GM23338 (cell line): ENCODE data around the gene A3GALT2. TPM values are rescaled to one million over a fixed set of nuclear protein-coding genes. Genes with fewer than 3 reads are reported as not detected.

Source experiments
- ATAC-seq: fragments of 200-7000 bp; cut with Tn5 transposase; 3 replicates; pipeline ENCODE4 v1.9.1; 2020
- DNase-seq: peaks from one replicate; pipeline ENCODE4 v3.0.0-alpha.2; 2015; ENCODE audit warnings: low spot score
- H2AFZ ChIP-seq: fragments of 200-600 bp; sonication (generic); 2 replicates; pipeline ENCODE4 v1.8.0; 2016; ENCODE audit warnings: antibody characterized with exemption, mild to moderate bottlenecking, moderate library complexity
- H3F3A ChIP-seq: fragments of 200-600 bp; sonication (generic); replicated peaks from 2 replicates; pipeline ENCODE4 v1.8.0; 2017; ENCODE audit warnings: antibody characterized with exemption, mixed run types, low read depth
- H3K27ac ChIP-seq: fragments of 200-600 bp; sonication (generic); 2 replicates; pipeline ENCODE4 v1.6.1; 2016; ENCODE audit warnings: low read depth
- H3K27me3 ChIP-seq: fragments of 200-600 bp; sonication (generic); 2 replicates; pipeline ENCODE4 v1.8.0; 2016; ENCODE audit warnings: mild to moderate bottlenecking, mixed run types, moderate library complexity; ENCODE audit not compliant: insufficient read depth
- H3K36me3 ChIP-seq: fragments of 200-600 bp; sonication (generic); 2 replicates; pipeline ENCODE4 v1.8.0; 2016; ENCODE audit warnings: mild to moderate bottlenecking; ENCODE audit not compliant: insufficient read depth
- H3K4me1 ChIP-seq: fragments of 200-600 bp; sonication (generic); 2 replicates; pipeline ENCODE4 v1.8.0; 2016; ENCODE audit warnings: mild to moderate bottlenecking, moderate library complexity; ENCODE audit not compliant: insufficient read depth
- H3K4me2 ChIP-seq: fragments of 200-600 bp; sonication (generic); 2 replicates; pipeline ENCODE4 v1.7.1; 2017; ENCODE audit warnings: mixed run types
- H3K4me3 ChIP-seq: fragments of 200-600 bp; sonication (generic); 2 replicates; pipeline ENCODE4 v1.6.1; 2016; ENCODE audit warnings: mixed run types
- H3K79me2 ChIP-seq: fragments of 200-600 bp; sonication (generic); replicated peaks from 2 replicates; pipeline ENCODE4 v1.8.0; 2017; ENCODE audit warnings: mild to moderate bottlenecking; ENCODE audit not compliant: insufficient read depth
- H3K9me2 ChIP-seq: fragments of 200-600 bp; sonication (generic); 2 replicates; pipeline ENCODE4 v1.8.0; 2017; ENCODE audit not compliant: insufficient read depth
- H4K20me1 ChIP-seq: fragments of 200-600 bp; sonication (generic); replicated peaks from 2 replicates; pipeline ENCODE4 v1.8.0; 2017; ENCODE audit warnings: mild to moderate bottlenecking; ENCODE audit not compliant: insufficient read depth
- H3K27ac Mint-ChIP-seq: 2 replicates; pipeline ENCODE4 v1.8.0; 2020; ENCODE audit warnings: inconsistent platforms, mild to moderate bottlenecking, moderate library complexity, mixed read lengths
- H3K27me3 Mint-ChIP-seq: 3 replicates; pipeline ENCODE4 v1.8.0; 2022; ENCODE audit warnings: low read depth, mild to moderate bottlenecking, moderate library complexity, mixed read lengths, inconsistent platforms; ENCODE audit not compliant: insufficient read depth, poor library complexity
- H3K36me3 Mint-ChIP-seq: 3 replicates; pipeline ENCODE4 v1.8.0; 2021; ENCODE audit warnings: low read depth, mild to moderate bottlenecking, inconsistent platforms, moderate library complexity, mixed read lengths
- H3K4me1 Mint-ChIP-seq: 3 replicates; pipeline ENCODE4 v1.8.0; 2020; ENCODE audit warnings: mild to moderate bottlenecking, inconsistent platforms, mixed read lengths
- H3K4me3 Mint-ChIP-seq: 3 replicates; pipeline ENCODE4 v1.8.0; 2021; ENCODE audit warnings: moderate library complexity, mild to moderate bottlenecking, inconsistent platforms, mixed read lengths
- H3K9me3 Mint-ChIP-seq: 3 replicates; pipeline ENCODE4 v1.8.0; 2020; ENCODE audit warnings: moderate library complexity, mild to moderate bottlenecking, inconsistent platforms, mixed read lengths
- CREB1 ChIP-seq: fragments of 250-450 bp; sonication (Bioruptor Pico); IDR thresholded peaks from 2 replicates; pipeline ENCODE4 v1.5.0; 2020; ENCODE audit warnings: low read depth, mild to moderate bottlenecking, moderate library complexity
- ETS1 ChIP-seq: IDR thresholded peaks from 2 replicates; pipeline ENCODE4 v1.6.1; 2016; ENCODE audit warnings: antibody characterized with exemption
- EZH2 ChIP-seq: fragments of 200-600 bp; sonication (generic); IDR thresholded peaks from one replicate; pipeline ENCODE4 v1.8.0; 2017; ENCODE audit warnings: antibody characterized with exemption, mild to moderate bottlenecking, low read depth; ENCODE audit not compliant: unreplicated experiment
- EZH2phosphoT487 ChIP-seq: fragments of 200-600 bp; sonication (generic); IDR thresholded peaks from one replicate; pipeline ENCODE4 v1.8.1; 2018; ENCODE audit warnings: antibody characterized with exemption; ENCODE audit not compliant: unreplicated experiment
- NANOG ChIP-seq: IDR thresholded peaks from 2 replicates; pipeline ENCODE4 v1.6.1; 2016; ENCODE audit warnings: antibody characterized with exemption, borderline replicate concordance
- POLR2AphosphoS5 ChIP-seq: IDR thresholded peaks from 2 replicates; pipeline ENCODE4 v1.6.1; 2016; ENCODE audit warnings: antibody characterized with exemption, low read depth
- ZNF114 ChIP-seq: fragments of 250-450 bp; sonication (Bioruptor Pico); IDR thresholded peaks from 2 replicates; pipeline ENCODE4 v1.5.0; 2020; ENCODE audit warnings: mild to moderate bottlenecking, moderate library complexity
- polyA plus RNA-seq: library from polyadenylated mRNA; unstranded; fragments of >200 nt; fragmentation: Nextera tagmentation; extraction: Ambion mirVana; gene quantifications from 2 replicates; pipeline ENCODE4 v1.2.1, GENCODE V29; 2016
- total RNA-seq: library from RNA; depleted of rRNA; stranded (reverse); fragments of >200 nt; shearing (Covaris generic); gene quantifications from 2 replicates; pipeline ENCODE4 v1.2.3, GENCODE V29; 2014
- TF ChIP-seq, protein P1 (sequence below): fragments of 250-450 bp; sonication (Bioruptor Pico); IDR thresholded peaks from 2 replicates; pipeline ENCODE4 v1.5.0; 2020; ENCODE audit warnings: mild to moderate bottlenecking, moderate library complexity
- TF ChIP-seq, protein P2 (sequence below): IDR thresholded peaks from one replicate; pipeline ENCODE4 v1.6.1; 2018; ENCODE audit warnings: antibody characterized with exemption; ENCODE audit not compliant: unreplicated experiment
- TF ChIP-seq, protein P3 (sequence below), 2 experiments: fragments of 200-600 bp in 1 of 2; sonication (generic) in 1 of 2; conservative IDR thresholded peaks; 2 replicates each; pipeline versions ENCODE4 v1.5.1 to v1.6.1; 2016 to 2017; ENCODE audit warnings: antibody characterized with exemption in 2 of 2, low read depth in 2 of 2, mild to moderate bottlenecking in 2 of 2, moderate library complexity in 1 of 2

A3GALT2 gene
- total and polyA plus RNA-seq, 2 experiments from 2014 or later = not detected

DNA sequence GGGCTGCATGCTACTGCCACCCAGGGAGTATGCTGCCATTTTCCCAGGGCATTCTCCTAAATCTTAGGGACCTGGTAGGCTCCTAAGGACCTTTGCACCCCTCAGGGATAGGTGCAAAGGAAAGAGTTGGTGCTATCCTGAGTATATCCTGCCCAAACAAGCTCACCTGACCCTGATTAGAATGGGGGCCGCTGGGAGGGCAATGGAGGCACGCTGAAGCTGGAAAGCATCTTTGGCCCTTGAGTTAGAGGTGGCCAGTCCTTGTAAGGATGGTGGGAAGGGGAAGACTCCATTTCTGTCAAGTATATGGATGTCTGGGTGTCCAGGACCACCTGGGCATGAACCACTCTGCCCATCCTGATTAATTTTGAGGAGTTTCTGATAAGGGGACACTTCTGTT is 48.9 kb upstream of the A3GALT2 start:
- Histone ChIP-seq H2AFZ (no peak overlapping the region), H3K9me2 (no peaks in the 10 kb centered on the region), H3K79me2 (no peaks in the 10 kb centered on the region), H3K4me1 (peaks cover 4% of the 10 kb centered on the region; the same call in 1 of the 2 replicates), H3K4me2 (no peak overlapping the region), H3K27me3 (no peaks in the 10 kb centered on the region), H4K20me1 (no peaks in the 10 kb centered on the region), H3K4me3 (no peak overlapping the region), H3K27ac (no peak overlapping the region), H3K36me3 (no peaks in the 10 kb centered on the region), H3F3A (no peaks in the 10 kb centered on the region)
- ATAC-seq = no peak
- Mint-ChIP-seq H3K27me3 (peaks cover 12% of the 10 kb centered on the region), H3K4me1 (peaks cover 22% of the 10 kb centered on the region), H3K27ac (no peak overlapping the region), H3K9me3 (no peaks in the 10 kb centered on the region), H3K36me3 (no peaks in the 10 kb centered on the region), H3K4me3 (no peak overlapping the region)
- no peak for TF ChIP-seq EZH2phosphoT487
- no peak for DNase-seq

GRCh38 chr1:33369081-33369480 is 48.2 kb upstream of the A3GALT2 start:
- Histone ChIP-seq H2AFZ (no peak overlapping the region), H3K79me2 (no peaks in the 10 kb centered on the region), H3F3A (no peaks in the 10 kb centered on the region), H3K36me3 (no peaks in the 10 kb centered on the region), H3K4me3 (no peak overlapping the region), H3K27me3 (no peaks in the 10 kb centered on the region), H3K4me2 (no peak overlapping the region), H3K27ac (no peak overlapping the region), H3K9me2 (no peaks in the 10 kb centered on the region), H4K20me1 (no peaks in the 10 kb centered on the region), H3K4me1 (peaks cover 11% of the 10 kb centered on the region)
- TF ChIP-seq, protein P1, sequence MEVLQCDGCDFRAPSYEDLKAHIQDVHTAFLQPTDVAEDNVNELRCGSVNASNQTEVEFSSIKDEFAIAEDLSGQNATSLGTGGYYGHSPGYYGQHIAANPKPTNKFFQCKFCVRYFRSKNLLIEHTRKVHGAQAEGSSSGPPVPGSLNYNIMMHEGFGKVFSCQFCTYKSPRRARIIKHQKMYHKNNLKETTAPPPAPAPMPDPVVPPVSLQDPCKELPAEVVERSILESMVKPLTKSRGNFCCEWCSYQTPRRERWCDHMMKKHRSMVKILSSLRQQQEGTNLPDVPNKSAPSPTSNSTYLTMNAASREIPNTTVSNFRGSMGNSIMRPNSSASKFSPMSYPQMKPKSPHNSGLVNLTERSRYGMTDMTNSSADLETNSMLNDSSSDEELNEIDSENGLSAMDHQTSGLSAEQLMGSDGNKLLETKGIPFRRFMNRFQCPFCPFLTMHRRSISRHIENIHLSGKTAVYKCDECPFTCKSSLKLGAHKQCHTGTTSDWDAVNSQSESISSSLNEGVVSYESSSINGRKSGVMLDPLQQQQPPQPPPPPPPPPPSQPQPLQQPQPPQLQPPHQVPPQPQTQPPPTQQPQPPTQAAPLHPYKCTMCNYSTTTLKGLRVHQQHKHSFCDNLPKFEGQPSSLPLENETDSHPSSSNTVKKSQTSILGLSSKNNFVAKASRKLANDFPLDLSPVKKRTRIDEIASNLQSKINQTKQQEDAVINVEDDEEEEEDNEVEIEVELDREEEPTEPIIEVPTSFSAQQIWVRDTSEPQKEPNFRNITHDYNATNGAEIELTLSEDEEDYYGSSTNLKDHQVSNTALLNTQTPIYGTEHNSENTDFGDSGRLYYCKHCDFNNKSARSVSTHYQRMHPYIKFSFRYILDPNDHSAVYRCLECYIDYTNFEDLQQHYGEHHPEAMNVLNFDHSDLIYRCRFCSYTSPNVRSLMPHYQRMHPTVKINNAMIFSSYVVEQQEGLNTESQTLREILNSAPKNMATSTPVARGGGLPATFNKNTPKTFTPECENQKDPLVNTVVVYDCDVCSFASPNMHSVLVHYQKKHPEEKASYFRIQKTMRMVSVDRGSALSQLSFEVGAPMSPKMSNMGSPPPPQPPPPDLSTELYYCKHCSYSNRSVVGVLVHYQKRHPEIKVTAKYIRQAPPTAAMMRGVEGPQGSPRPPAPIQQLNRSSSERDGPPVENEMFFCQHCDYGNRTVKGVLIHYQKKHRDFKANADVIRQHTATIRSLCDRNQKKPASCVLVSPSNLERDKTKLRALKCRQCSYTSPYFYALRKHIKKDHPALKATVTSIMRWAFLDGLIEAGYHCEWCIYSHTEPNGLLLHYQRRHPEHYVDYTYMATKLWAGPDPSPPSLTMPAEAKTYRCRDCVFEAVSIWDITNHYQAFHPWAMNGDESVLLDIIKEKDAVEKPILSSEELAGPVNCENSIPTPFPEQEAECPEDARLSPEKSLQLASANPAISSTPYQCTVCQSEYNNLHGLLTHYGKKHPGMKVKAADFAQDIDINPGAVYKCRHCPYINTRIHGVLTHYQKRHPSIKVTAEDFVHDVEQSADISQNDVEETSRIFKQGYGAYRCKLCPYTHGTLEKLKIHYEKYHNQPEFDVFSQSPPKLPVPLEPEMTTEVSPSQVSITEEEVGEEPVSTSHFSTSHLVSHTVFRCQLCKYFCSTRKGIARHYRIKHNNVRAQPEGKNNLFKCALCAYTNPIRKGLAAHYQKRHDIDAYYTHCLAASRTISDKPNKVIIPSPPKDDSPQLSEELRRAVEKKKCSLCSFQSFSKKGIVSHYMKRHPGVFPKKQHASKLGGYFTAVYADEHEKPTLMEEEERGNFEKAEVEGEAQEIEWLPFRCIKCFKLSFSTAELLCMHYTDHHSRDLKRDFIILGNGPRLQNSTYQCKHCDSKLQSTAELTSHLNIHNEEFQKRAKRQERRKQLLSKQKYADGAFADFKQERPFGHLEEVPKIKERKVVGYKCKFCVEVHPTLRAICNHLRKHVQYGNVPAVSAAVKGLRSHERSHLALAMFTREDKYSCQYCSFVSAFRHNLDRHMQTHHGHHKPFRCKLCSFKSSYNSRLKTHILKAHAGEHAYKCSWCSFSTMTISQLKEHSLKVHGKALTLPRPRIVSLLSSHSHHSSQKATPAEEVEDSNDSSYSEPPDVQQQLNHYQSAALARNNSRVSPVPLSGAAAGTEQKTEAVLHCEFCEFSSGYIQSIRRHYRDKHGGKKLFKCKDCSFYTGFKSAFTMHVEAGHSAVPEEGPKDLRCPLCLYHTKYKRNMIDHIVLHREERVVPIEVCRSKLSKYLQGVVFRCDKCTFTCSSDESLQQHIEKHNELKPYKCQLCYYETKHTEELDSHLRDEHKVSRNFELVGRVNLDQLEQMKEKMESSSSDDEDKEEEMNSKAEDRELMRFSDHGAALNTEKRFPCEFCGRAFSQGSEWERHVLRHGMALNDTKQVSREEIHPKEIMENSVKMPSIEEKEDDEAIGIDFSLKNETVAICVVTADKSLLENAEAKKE = no peak
- TF ChIP-seq CREB1 (CRISPR knock-in tag) (no peak), NANOG (no peak), ETS1 (no peak), ZNF114 (CRISPR knock-in tag) (no peak), POLR2AphosphoS5 (no peak), EZH2 (no peak)
- TF ChIP-seq, protein P2, sequence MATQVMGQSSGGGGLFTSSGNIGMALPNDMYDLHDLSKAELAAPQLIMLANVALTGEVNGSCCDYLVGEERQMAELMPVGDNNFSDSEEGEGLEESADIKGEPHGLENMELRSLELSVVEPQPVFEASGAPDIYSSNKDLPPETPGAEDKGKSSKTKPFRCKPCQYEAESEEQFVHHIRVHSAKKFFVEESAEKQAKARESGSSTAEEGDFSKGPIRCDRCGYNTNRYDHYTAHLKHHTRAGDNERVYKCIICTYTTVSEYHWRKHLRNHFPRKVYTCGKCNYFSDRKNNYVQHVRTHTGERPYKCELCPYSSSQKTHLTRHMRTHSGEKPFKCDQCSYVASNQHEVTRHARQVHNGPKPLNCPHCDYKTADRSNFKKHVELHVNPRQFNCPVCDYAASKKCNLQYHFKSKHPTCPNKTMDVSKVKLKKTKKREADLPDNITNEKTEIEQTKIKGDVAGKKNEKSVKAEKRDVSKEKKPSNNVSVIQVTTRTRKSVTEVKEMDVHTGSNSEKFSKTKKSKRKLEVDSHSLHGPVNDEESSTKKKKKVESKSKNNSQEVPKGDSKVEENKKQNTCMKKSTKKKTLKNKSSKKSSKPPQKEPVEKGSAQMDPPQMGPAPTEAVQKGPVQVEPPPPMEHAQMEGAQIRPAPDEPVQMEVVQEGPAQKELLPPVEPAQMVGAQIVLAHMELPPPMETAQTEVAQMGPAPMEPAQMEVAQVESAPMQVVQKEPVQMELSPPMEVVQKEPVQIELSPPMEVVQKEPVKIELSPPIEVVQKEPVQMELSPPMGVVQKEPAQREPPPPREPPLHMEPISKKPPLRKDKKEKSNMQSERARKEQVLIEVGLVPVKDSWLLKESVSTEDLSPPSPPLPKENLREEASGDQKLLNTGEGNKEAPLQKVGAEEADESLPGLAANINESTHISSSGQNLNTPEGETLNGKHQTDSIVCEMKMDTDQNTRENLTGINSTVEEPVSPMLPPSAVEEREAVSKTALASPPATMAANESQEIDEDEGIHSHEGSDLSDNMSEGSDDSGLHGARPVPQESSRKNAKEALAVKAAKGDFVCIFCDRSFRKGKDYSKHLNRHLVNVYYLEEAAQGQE = no peak
- TF ChIP-seq, protein P3, sequence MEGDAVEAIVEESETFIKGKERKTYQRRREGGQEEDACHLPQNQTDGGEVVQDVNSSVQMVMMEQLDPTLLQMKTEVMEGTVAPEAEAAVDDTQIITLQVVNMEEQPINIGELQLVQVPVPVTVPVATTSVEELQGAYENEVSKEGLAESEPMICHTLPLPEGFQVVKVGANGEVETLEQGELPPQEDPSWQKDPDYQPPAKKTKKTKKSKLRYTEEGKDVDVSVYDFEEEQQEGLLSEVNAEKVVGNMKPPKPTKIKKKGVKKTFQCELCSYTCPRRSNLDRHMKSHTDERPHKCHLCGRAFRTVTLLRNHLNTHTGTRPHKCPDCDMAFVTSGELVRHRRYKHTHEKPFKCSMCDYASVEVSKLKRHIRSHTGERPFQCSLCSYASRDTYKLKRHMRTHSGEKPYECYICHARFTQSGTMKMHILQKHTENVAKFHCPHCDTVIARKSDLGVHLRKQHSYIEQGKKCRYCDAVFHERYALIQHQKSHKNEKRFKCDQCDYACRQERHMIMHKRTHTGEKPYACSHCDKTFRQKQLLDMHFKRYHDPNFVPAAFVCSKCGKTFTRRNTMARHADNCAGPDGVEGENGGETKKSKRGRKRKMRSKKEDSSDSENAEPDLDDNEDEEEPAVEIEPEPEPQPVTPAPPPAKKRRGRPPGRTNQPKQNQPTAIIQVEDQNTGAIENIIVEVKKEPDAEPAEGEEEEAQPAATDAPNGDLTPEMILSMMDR (conservative IDR thresholded peaks at IDR 0.05; ENCODE audit: low read depth in 2 of 2) = no peak
- Mint-ChIP-seq H3K27me3 (peaks cover 19% of the 10 kb centered on the region), H3K9me3 (no peaks in the 10 kb centered on the region), H3K4me1 (peaks cover 29% of the 10 kb centered on the region), H3K4me3 (no peak overlapping the region), H3K27ac (no peak overlapping the region), H3K36me3 (no peaks in the 10 kb centered on the region)
- DNase-seq (no peak), ATAC-seq (no peak)
